Stimulated activated CD8-positive, alpha-beta memory T cell treated with anti-CD3 and anti-CD28 coated beads, Interleukin-7, amount 100 ng/mL, for 48 hours (primary cell): ENCODE measurements around the gene EGFLAM.

Experiments used
- DNase-seq, 2 donors: peaks; one replicate each; pipeline ENCODE4 v3.0.0-alpha.2; 2020; ENCODE audit warnings: low read depth in 1 of 2; ENCODE audit errors: extremely low read depth in 1 of 2

The EGFLAM gene

GRCh38 chr5:38445374-38446028 lies 187.1 kb downstream of the EGFLAM start:
- DNase-seq, result no peak

- DNase-seq, result no peak
Observed at GRCh38 chr5:38446029-38446522, 187.7 kb downstream of the EGFLAM start.

GRCh38 chr5:38447056-38447455 lies 188.7 kb downstream of the EGFLAM start:
- DNase-seq, result no peak

GRCh38 chr5:38447786-38448185 lies 189.4 kb downstream of the EGFLAM start:
- DNase-seq, result no peak

- no peak for DNase-seq
Observed at GRCh38 chr5:38448568-38449350, 190.4 kb downstream of the EGFLAM start.

GRCh38 chr5:38450627-38451026 lies 192.3 kb downstream of the EGFLAM start:
- no peak for DNase-seq

- no peak for DNase-seq
Observed at GRCh38 chr5:38451074-38451725, 192.8 kb downstream of the EGFLAM start.

- no peak for DNase-seq
Observed at GRCh38 chr5:38452201-38452600, 193.8 kb downstream of the EGFLAM start.

GRCh38 chr5:38453506-38453905 lies 195.1 kb downstream of the EGFLAM start:
- DNase-seq, result peak; percentile 15 to 30

- DNase-seq, result no peak
Observed at GRCh38 chr5:38453921-38454320, 195.6 kb downstream of the EGFLAM start.

GRCh38 chr5:38455796-38456330 lies 197.5 kb downstream of the EGFLAM start:
- no peak for DNase-seq

GRCh38 chr5:38456657-38457399 lies 198.5 kb downstream of the EGFLAM start:
- DNase-seq, result no peak

GRCh38 chr5:38458174-38458573 lies 199.8 kb downstream of the EGFLAM start:
- no peak for DNase-seq

- DNase-seq, result no peak
Observed at GRCh38 chr5:38462976-38463633, 204.7 kb downstream of the EGFLAM start.

- DNase-seq, result no peak
Observed at GRCh38 chr5:38463634-38464521, 205.5 kb downstream of the EGFLAM start.

- no peak for DNase-seq
Observed at GRCh38 chr5:38465061-38465460, 206.7 kb downstream of the EGFLAM start.

GRCh38 chr5:38465702-38466423 lies 207.5 kb downstream of the EGFLAM start:
- DNase-seq, result no peak

- no peak for DNase-seq
Observed at GRCh38 chr5:38466424-38467189, 208.2 kb downstream of the EGFLAM start.
